GM10847 (cell line): ENCODE results near the gene RBM19.

ENCODE experiments used
- POLR2A ChIP-seq: IDR thresholded peaks from 2 replicates; pipeline ENCODE4 v1.6.1; 2011; ENCODE audit not compliant: insufficient read length; ENCODE audit errors: extremely low read depth

The RBM19 gene

DNA sequence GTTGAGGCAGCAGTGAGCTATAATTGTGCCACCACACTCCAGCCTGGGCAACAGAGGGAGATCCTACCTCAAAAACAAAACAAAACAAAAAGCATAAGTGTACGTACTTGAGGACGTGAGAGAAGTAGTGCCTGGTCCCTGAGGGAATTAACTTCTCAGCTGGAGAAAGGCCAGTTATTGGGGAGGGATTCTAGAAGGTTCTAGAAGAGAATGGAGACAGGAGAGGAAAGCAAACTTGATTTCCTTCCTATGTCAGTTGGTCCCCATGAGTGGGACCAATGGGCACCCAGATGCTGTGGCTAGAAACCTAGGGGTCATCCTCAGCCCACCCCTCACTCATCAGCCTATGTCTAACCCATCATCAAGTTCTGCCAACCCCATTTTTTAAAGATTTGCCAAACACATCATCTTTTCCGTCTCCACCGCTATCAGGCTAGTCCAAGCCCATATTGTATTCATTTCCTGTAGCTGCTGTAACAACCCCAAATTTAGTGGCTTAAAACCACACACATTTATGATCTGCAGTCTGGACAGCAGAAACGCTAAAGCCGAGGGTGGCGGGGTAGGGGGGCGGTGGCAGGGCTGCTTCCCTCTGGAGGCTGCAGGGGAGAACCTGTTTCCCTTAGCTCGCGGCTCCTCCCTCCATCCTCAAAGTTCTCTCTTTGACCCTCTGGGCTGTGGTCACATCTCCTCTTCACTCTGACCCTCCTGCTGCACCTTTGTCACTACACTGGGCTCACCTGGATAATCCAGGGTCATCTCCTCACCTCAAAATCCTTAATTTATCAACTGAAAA, 7.2 kb upstream of the RBM19 start:
- no peak for TF ChIP-seq POLR2A

DNA sequence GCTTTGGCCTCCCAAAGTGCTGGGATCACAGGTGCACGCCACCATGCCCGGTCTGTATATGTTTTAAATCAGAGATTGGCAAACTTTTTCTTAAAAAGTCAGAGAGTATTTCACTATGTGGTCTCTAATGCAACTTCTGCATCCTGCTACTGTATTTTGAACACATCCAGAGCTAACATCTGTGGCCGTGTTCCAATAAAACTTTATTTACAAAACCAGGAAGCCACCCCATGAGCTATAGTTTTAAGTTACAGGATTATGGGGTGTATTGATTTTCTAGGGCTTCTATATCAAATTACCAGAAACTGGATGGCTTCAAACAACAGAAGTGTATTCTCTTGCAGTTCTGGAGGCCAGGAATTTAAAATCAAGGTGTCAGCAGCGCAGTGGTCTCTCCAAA, 5.3 kb upstream of the RBM19 start:
- no peak for TF ChIP-seq POLR2A

DNA sequence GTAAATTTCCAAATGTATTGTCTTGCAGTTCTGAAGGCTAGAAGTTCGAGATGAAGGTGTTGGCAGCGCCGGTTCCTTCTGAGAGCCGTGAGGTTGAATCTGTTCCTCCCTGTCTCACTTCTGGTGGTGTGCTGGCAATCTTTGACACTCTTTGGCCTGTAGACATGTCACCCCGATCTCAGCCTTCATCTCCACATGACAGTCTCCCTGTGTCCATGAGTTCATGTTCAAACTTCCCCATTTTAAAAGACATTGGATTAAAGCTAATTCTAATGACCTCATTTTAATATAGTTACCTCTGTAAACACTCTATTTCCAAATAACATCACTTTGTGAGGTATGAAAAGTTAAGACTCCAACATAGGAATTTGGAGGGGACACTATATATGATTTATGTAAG, 4.1 kb upstream of the RBM19 start:
- TF ChIP-seq POLR2A: no peak

DNA sequence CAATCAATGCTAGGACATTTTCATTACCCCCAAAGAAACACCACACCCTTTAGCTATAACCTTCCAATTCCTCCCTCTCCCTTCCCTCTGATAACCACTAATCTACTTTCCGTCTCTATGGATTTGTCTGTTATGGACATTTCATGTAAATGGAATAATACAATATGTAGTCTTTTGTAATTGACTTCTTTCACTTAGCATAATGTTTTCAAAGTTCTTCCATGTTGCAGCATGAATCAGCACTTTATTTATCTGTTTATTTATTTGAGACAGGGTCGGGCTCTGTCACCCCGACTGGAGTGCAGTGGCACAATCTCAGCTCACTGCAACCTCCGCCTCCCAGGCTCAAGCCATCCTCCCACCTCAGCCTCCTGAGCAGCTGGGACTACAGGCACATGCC, 1.2 kb upstream of the RBM19 start:
- no peak for TF ChIP-seq POLR2A

DNA sequence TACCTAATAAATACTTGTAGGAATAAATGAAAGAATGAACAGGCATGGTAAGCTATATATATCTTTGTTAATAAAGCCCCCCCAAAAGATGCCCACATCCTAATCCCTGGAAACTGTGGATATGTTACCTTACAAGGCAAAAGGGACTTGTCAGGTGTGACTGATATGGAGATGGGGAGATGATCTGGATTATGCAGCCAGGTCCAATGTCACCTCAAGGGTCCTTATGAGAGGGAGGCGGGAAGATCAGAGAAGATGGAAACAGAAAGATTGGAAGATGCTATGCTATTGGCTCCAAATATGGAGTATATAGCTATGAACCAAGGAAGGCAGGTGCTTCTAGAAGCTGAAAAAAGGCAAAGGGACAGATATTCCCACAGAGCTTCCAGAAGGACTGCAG, 3.4 kb downstream of the RBM19 start:
- TF ChIP-seq POLR2A: no peak

DNA sequence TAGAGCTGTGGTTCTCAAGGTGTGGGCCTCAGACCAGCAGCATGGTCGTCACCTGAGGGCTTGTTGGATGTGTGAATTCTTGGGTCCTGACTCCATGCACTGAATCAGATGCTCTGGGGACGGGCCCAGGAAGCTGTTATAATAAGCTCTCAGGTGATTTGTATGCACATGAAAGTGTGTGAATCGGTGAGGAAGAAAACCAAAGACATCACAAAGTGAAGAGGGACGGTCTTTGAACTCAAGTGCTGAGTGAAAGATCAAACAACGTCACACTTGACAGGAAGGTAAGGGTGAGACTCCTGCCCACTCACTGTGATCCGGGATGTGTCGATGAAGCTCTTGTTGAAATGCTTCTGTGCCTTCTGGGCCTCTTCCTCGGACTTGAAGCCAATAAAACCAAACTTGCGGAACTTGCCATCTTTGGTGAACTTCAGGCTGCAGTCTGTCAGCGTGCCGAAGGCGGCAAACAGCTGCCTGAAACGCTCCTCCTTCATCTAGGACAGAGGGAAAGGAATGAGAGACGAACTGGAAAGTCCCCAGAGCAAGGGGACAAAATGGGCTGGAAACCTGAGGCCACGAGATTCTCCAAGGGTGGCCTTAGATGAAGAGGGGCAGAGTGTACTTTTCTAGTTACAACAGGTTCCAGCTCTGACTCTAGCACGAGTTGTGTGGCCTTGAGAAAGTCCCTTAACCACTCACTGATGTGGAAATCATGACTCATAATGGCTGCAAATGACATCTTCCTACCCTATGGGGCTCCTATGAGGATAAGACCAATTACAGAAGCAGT, 4.0 kb downstream of the RBM19 start:
- TF ChIP-seq POLR2A: no peak

DNA sequence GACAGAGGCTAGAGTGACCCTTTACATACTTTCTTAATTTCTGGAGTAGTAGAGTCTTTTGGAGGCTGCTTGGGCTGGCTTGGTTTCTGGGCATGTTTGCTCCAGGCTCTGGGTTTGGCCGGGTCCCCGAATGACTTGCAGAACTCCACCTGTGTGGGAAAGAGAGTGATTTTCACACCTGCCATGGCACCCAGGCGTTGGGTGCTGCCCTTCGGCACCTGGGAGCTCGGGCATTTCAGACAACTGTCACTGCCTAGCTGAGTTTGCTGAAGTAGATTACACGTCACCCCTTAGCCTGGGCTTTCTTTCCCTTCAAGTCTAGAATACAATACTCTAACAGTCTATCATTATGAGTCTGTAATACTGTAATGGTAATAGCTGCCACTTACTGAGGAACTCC, 6.1 kb downstream of the RBM19 start:
- TF ChIP-seq POLR2A: no peak

DNA sequence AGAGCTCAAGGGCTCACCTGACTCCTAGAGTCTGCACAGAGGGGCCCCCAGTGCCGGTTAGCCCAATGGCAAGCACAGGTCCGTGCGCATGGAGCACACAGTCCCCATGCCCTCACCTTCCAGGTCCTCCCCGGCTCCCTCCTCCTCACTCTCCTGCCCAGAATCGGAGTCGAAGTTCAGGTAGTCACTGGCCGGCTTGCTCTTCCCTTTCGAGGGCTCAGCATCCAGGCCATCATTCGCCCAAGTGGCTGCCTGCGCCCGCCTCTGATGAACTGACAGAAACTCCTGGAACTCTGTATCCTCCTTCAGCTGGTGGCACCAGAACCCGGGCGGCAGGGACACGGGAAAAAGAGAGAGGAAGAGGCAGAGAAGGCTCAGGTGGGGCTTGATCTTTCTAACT, 7.0 kb downstream of the RBM19 start:
- TF ChIP-seq POLR2A: no peak

DNA sequence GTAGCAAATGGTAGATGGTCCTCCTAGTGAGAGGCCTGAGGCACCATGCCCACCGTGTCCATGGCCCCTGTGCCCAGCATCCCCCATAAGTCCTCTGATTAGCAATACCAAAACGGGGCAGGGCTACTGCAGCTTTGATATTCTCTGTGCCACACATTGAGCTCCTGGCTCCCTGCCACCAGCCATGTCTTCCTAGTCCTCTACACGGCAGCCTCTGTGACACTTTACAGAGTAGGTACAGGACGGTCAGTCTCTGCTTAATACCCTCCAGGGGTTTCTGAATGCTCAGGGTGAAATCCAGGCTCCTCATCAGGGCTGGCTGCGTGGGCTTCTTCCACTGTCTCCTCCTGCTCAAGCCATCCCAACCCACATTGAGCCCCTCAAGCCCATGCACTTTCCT, 8.0 kb downstream of the RBM19 start:
- no peak for TF ChIP-seq POLR2A

DNA sequence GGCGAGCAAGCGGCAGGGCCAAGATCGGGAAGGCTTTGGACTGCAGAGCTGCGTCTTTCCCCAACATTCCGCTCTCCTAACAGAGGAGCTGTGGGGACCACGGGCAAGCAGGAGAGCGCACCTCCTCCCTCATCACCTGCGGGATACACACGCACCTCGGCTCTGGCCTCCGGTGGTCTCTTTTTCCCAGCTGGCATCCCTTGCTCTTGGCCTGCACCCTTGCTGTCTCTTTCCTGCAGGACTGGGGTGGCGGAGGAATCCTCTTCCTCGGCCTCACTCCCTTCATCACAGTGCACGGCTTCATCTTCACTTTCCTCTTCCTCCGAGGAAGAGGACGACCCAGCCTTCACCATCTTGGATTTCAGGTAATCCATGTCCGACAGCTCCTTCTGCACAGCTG, 8.5 kb downstream of the RBM19 start:
- no peak for TF ChIP-seq POLR2A

DNA sequence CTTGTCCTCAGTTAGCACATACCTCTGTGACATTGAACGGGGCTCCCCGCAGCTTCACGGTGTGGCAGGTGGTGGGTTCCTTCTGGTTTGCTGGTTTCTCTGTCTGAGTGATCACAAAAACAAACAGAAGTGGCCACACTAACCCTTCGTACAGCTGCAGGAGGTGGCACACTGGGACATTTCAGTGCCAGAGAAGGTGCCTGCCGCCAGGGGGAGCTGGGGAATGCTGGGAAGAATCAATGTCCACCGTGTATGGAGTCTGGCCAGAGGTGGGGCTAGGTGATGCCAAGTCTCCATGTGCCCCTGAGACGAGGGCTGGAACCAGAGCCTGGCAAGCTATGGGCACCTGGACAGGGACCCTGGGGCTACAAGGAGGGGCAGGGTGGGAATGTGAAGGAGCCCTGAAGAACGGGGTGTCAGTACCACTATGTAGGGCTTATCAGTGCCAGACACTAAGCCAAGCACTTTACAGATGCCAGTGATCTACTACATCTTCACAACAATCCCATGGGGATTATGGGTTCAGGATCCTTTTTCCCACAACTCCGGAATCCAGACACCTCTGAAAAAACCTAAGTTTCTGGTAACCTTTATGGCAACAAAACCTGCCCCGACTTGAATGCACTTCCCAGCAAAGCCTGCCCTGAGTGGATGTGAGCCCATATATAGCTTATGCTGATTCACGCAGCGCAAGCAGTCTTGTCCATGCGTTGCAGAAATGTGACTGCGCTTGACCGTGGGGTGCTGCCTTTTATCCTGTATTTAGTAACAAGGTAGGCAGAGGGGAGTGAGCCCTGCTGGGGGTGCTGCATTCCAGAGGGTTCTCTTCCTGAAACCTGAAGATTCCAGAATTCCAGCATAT, 10.8 kb downstream of the RBM19 start:
- TF ChIP-seq POLR2A: no peak

DNA sequence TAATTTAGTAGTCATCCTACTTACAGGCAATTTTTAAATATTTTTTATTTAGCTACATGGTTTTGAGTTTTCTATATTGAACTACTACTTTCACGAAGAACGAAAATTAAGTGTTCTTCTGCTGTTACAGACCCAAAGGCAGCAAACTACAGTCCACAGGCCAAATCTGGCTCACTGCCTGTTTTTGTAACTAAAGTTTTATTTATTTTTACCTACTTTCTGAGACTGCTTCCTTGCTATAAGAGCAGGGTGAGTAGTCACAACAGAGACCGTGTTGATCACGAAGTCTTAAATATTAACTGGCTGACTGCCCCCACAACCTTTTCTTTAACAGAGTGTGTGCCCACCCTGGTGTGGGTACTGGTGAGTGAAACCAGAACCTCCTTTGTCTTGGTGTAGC, 11.6 kb downstream of the RBM19 start:
- TF ChIP-seq POLR2A: no peak

DNA sequence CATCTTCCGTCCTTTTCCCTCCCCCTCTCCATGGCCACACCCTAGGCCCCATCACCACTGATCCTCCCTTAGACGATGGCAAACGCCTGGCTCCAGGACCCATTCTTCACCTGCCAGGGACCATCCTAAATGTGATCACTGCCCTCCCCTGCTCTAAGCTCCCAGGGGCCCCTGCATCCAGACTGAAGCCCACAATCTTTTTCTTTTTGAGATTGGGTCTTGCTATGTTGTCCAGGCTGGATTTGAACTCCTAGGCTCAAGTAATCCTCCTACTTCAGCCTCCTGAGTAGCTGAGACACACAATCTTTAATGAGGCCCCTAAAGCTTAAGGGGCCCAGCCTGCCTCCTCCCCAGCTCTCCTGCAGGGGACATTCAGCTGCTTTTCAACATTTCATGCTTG, 15.3 kb downstream of the RBM19 start:
- no peak for TF ChIP-seq POLR2A

DNA sequence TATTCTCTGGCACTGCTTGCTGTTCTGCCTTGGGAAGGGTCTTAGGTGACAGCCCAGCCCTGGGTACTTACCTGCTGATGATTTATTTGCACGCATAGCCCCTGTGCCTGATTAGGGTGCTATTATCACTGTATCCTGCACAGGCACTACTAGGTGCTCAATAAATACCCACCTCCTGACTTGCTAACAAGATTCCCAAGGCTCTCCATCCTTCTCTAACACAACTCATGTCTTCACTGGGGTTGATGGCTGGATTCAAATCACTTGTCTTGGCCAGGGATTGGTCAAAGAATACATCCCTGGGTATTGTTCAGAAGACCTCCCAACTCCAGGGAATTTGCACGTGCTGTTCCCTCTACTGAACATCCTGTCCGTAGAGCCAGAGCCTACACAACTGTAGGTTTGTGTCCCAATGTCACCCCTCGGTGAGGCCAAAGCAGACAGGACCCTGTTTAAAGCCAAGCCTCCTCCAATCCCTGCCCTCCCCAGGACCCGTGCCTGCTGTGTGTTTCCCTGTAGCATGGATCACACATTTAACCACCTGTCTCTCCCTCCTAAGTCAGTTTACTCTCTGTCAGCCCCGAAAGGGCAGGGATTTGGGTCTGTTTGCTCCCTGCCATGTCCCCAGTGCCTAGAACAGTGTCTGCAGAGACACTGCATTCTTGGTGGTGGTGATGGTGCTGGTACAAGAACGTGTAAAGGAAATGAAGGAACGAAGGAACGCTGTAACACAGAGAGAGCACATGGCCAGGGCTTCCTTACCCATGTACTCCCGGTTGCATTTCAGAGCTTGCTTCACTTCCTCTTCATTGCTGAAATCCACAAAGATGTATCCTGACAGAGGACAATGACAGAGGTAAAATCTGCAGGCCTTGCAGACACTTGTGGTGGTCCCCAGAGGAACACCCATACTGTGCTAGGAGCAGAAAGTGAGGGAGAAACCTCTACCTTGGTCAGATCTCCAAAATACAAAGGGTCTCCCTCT, 16.5 kb downstream of the RBM19 start:
- no peak for TF ChIP-seq POLR2A

DNA sequence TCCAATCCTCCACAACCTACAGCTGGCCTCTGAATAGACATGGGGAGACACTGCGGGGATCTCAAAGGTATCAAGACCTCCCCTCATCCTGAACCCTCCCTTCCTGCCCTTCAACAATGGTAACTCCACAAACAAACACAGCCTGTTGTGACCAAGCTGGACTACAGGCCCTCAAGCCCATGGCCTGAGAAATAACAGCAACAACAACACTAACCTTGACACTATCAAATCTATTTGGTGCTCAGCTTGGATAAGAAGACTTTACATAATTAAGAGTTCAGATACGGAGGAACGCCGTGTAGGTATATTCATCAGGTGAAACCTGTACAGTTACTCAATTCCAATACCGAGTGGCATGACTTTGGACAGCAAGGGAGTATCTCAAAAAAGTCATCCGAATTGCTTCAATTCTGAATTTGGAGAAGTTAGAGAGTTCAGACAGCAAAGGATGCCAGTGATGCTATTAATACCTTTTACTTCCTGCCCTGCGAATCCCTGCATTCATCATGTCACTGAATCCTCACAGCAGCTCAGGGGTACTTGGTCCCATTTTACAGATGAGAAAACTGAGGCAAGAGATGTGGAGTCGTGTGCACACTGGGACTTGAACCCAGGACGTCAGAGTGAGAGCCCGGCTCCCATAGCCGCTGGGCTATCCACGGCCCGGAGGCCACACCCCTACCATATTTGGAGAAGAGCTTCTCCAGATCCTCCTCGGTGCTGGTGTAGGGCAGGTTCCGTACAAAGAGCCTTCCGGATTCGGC, 17.8 kb downstream of the RBM19 start:
- TF ChIP-seq POLR2A: no peak
